Daoy (cell line): Measurements from ENCODE around the gene AIP. TPM values are rescaled to one million over a fixed set of nuclear protein-coding genes. Genes with fewer than 3 reads are reported as not detected.
"Not testable (repeated sequence)": the region's sequence is repeated elsewhere in the genome, so short reads cannot be mapped to it uniquely, and the experiment has no call there.

Experiments used
- DNase-seq: peaks from one replicate; pipeline ENCODE4 v3.0.0-alpha.2; 2015; ENCODE audit warnings: low read depth
- total RNA-seq: library from RNA; depleted of rRNA; stranded (reverse); fragments of >200 nt; shearing (Covaris generic); gene quantifications from 2 replicates; pipeline ENCODE4 v1.2.3, GENCODE V29; 2014

AIP gene
- total RNA-seq, 1 experiment from 2014 or later = 69.5 TPM

GRCh38 chr11:67468759-67469507, 13.9 kb upstream of the AIP start, which contains the start of gene TMEM134:
TMEM134 (minus strand) TSS chr11:67469251; CDS start chr11:67469192, 59 bp downstream.
- DNase-seq = peak; percentile 94

- no peak for DNase-seq
Observed at GRCh38 chr11:67469508-67469811, 13.4 kb upstream of the AIP start.

DNA sequence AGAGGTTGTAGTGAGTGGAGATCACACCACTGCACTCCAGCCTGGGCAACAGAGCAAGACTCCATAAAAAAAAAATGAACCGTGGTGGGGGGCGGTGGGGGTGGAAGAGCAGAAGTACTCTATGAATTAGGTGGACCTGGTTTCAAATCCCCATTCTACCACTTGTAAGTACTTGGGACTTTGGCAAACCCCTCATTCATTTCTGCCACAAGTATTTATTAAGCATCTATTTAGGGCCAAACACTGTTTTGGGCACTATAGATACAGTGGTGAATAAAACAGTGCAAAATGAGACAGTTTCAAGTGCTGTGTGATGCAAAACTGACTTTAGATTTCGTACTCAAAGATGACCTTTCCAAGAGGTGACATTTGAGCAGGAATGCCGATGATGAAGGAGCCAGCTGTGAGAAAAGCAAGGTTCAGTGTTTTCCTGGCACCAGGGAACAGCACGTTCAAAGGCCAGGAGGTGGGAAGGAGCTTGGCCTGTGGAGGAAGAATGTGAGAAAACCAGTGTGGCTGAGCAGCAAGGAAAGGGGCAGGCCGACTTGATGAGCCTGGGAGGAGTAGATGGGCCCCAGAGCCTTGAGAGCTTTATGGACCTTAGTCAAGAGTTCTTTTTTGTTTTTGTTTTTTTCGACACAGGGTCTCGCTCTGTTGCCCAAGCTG, 12.4 kb upstream of the AIP start:
- DNase-seq = no peak

- no peak for DNase-seq
Observed at GRCh38 chr11:67472882-67473281, 9.9 kb upstream of the AIP start.

DNA sequence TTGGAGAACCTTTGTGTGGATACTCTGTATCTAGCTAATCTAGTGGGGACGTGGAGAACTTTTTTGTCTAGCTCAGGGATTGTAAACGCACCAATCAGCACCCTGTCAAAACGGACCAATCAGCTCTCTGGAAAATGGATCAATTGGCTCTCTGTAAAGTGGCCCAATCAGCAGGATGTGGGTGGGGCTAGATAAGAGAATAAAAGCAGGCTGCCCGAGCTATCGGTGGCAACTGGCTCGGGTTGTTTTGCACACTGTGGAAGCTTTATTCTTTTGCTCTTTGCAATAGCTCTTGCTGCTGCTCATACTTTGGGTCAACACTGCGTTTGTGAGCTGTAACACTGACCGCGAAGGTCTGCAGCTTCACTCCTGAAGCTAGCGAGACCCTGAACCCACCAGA, 6.1 kb upstream of the AIP start:
- DNase-seq = not testable (repeated sequence)

- not testable (repeated sequence) for DNase-seq
Observed at GRCh38 chr11:67477344-67478050, 5.3 kb upstream of the AIP start.

GRCh38 chr11:67482275-67482826, 475 bp upstream of the AIP start:
- no peak for DNase-seq

GRCh38 chr11:67483831-67484665, 1.2 kb downstream of the AIP start:
- DNase-seq = no peak

DNA sequence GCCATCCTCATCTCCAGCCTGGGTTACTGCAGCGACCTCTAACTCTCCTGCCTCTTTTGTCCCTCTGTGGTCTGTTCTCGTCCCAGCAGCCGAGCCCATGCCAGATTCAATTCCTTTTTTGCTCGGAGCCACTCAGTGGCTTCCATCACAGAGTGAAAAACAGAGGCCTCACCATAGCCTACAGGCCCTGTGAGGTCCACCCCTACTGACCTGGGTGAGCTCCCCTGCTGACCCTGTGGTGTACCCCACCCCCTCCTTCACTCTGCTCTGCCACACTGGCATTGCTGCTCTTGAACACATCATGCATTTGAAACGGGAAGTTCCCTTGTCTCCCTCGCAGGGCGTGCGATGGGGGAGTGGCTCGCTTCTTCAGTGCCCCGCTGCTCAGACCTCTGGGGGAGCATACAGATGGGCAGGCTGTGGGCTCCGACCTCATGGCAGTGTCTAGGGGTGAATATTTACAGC, 2.1 kb downstream of the AIP start:
- DNase-seq = no peak

- DNase-seq = not testable (repeated sequence)
Observed at GRCh38 chr11:67485873-67486361, 3.1 kb downstream of the AIP start.

DNA sequence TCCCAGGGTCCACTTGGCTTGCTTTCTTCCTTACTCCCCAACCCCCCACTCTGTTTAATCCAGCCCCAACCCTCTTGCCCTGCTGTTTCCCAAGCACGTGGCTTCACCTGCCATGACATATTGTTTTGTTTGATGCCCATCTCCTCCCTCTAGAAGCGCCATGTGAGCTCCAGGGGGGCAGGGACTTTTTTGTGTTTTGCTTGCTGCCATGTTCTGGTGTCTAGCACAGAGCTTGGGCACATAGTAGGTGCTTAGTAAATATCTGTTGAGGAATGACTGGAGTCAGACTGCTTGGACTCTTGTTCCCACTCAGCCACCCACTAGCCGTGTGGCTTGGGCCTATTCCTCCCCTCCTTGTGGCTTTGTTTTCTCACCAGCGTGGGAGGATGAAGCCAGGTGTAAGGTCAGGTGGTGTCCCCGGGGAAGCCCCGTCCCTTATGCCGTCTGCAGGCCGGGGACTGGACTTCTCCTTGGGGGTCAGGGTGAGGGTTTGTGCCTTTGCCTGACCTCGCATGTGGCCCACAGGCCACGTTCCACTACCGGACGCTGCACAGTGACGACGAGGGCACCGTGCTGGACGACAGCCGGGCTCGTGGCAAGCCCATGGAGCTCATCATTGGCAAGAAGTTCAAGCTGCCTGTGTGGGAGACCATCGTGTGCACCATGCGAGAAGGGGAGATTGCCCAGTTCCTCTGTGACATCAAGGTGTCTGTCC, 3.8 kb downstream of the AIP start:
- no peak for DNase-seq

GRCh38 chr11:67489203-67489884, 6.5 kb downstream of the AIP start:
- no peak for DNase-seq

- DNase-seq = no peak
Observed at GRCh38 chr11:67489885-67490726, 7.3 kb downstream of the AIP start.

DNA sequence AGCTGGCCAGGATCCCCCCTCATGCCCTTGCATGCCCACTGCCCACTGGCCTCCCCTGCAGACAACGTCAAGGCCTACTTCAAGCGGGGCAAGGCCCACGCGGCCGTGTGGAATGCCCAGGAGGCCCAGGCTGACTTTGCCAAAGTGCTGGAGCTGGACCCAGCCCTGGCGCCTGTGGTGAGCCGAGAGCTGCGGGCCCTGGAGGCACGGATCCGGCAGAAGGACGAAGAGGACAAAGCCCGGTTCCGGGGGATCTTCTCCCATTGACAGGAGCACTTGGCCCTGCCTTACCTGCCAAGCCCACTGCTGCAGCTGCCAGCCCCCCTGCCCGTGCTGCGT, 7.9 kb downstream of the AIP start:
- DNase-seq = no peak

GRCh38 chr11:67491276-67492068, 8.6 kb downstream of the AIP start:
- no peak for DNase-seq

- no peak for DNase-seq
Observed at GRCh38 chr11:67492069-67492727, 9.4 kb downstream of the AIP start.

- DNase-seq = no peak
Observed at GRCh38 chr11:67492801-67493547, 10.1 kb downstream of the AIP start.
